GM21723 (cell line): Measurements from ENCODE around the gene TIMP1.
"Not testable (repeated sequence)": the region's sequence is repeated elsewhere in the genome, so short reads cannot be mapped to it uniquely, and the experiment has no call there.

Experiments used
- ATAC-seq: cut with Tn5 transposase; IDR thresholded peaks from one replicate; pipeline ENCODE4 v1.9.1; 2021; ENCODE audit warnings: mild to moderate bottlenecking, moderate library complexity; ENCODE audit not compliant: unreplicated experiment

Gene TIMP1

GRCh38 chrX:47597222-47597621 is 15.0 kb downstream of the TIMP1 start:
- ATAC-seq = no peak

- ATAC-seq = not testable (repeated sequence)
These were observed 20.9 kb downstream of the TIMP1 start for GRCh38 chrX:47603125-47603524.

GRCh38 chrX:47605024-47605423 is 22.8 kb downstream of the TIMP1 start:
- ATAC-seq = no peak

- ATAC-seq = no peak
These were observed 24.9 kb downstream of the TIMP1 start for GRCh38 chrX:47607091-47607490.

- no peak for ATAC-seq
These were observed 26.0 kb downstream of the TIMP1 start for GRCh38 chrX:47608130-47608810.

GRCh38 chrX:47610511-47610910 is 28.3 kb downstream of the TIMP1 start:
- no peak for ATAC-seq

GRCh38 chrX:47611489-47611888 is 29.3 kb downstream of the TIMP1 start:
- no peak for ATAC-seq

GRCh38 chrX:47611926-47612325 is 29.7 kb downstream of the TIMP1 start:
- ATAC-seq = no peak

GRCh38 chrX:47612418-47612817 is 30.2 kb downstream of the TIMP1 start:
- ATAC-seq = no peak

- no peak for ATAC-seq
These were observed 30.8 kb downstream of the TIMP1 start for GRCh38 chrX:47613082-47613481.

GRCh38 chrX:47614618-47615017 is 32.4 kb downstream of the TIMP1 start:
- no peak for ATAC-seq

GRCh38 chrX:47618923-47619485 is 36.8 kb downstream of the TIMP1 start:
- no peak for ATAC-seq

- peak; percentile 78 for ATAC-seq
These were observed 37.5 kb downstream of the TIMP1 start, which contains the start of gene SYN1 for GRCh38 chrX:47619486-47620302. SYN1 (minus strand) TSS chrX:47619857; CDS start chrX:47619728, 129 bp downstream.

GRCh38 chrX:47620303-47620685 is 38.1 kb downstream of the TIMP1 start:
- ATAC-seq = no peak

GRCh38 chrX:47621851-47622250 is 39.6 kb downstream of the TIMP1 start:
- ATAC-seq = no peak

GRCh38 chrX:47623540-47624027 is 41.3 kb downstream of the TIMP1 start:
- ATAC-seq = no peak

- ATAC-seq = no peak
These were observed 43.1 kb downstream of the TIMP1 start for GRCh38 chrX:47625365-47625764.

- ATAC-seq = no peak
These were observed 46.7 kb downstream of the TIMP1 start for GRCh38 chrX:47628982-47629381.

GRCh38 chrX:47629419-47630200 is 47.4 kb downstream of the TIMP1 start, which contains the start of gene CFP:
CFP (minus strand) TSS chrX:47629930; CDS start chrX:47629844, 86 bp downstream.
- ATAC-seq = no peak

GRCh38 chrX:47631676-47632075 is 49.4 kb downstream of the TIMP1 start:
- no peak for ATAC-seq

- ATAC-seq = no peak
These were observed 50.4 kb downstream of the TIMP1 start for GRCh38 chrX:47632666-47633065.
